GM18951 (cell line): ENCODE measurements around the gene HK1.
"Not testable (repeated sequence)": the region's sequence is repeated elsewhere in the genome, so short reads cannot be mapped to it uniquely, and the experiment has no call there.

Experiments used
- POLR2A ChIP-seq: IDR thresholded peaks from 4 replicates; pipeline ENCODE4 v1.6.1; 2011; ENCODE audit warnings: mild to moderate bottlenecking; ENCODE audit not compliant: insufficient read length, insufficient read depth; ENCODE audit errors: extremely low read depth
- in situ Hi-C: fragments of 300-500 bp; cut with MboI; formaldehyde crosslinking; loops from one replicate; pipeline ENCODE4 v1.12.0; 2022; ENCODE audit warnings: low sequenced_read_pairs, mixed read lengths, inconsistent platforms; ENCODE audit not compliant: unreplicated experiment

Gene HK1

DNA sequence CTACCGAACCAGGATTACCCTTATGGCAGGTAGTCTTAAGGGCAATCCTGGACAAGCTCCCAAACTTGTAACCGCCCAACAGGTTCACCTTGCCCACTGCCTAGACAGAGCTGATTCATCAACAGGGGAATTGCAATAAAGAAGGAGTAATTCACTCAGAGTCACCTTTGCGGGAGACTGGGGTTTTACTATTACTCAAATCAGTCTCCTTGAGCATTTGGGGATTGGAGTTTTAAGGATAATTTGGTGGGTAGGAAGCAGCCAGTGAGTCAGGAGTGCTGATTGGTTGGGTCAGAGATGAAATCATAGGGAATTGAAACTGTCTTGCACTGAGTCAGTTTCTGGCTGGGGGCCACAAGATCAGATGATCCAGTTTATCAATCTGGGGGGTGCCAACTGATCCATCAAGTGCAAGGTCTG is 25.3 kb downstream of the HK1 start:
- in situ Hi-C loops, result no loop called here
- no peak for TF ChIP-seq POLR2A

GRCh38 chr10:69306421-69306820 is 28.1 kb downstream of the HK1 start:
- no peak for TF ChIP-seq POLR2A
- in situ Hi-C loops, result no loop called here

DNA sequence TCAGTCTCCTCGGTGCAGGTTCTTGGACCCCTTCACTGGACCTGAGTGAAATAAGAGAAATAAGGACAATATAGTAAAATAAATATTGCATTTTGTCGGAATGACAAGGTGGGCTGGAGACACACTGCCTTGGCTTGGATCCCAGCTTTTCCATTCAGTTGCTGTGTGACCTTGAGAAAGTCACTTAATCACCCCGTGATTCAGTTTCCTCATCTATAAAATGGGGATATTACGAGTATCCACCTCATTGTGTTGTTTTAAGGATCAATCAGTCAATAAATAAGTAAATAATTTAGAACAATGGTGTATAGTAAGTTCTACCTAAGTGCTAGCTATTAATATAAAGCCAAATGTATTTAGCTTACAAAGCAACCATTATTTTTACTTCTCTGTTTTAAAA is 29.1 kb downstream of the HK1 start:
- no peak for TF ChIP-seq POLR2A
- in situ Hi-C loops, result no loop called here

- in situ Hi-C loops, result not testable (repeated sequence)
Measured at GRCh38 chr10:69308304-69308703, 30.0 kb downstream of the HK1 start.

- in situ Hi-C loops, result no loop called here
- TF ChIP-seq POLR2A, result no peak
Measured at GRCh38 chr10:69311309-69311708, 33.0 kb downstream of the HK1 start.

DNA sequence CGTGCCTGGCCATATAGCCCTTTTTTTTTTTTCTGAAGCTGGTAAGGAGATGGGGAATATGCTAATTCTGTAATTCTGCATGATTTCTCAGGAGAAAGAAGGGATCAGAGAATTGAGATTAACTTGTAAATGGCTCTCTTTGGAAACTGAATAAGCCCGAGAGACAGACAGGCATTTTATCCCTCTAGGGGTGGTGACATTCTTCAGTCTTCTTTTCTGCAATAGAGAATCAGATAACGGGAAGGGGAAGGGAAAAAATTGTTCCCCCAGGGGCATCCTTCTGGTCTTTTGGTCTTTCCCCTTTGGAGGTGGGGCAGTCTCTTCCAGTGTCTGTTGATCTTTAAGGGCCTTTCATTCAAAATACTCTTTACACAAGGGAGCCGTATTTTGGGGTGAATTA is 34.2 kb downstream of the HK1 start:
- in situ Hi-C loops, result no loop called here
- no peak for TF ChIP-seq POLR2A

DNA sequence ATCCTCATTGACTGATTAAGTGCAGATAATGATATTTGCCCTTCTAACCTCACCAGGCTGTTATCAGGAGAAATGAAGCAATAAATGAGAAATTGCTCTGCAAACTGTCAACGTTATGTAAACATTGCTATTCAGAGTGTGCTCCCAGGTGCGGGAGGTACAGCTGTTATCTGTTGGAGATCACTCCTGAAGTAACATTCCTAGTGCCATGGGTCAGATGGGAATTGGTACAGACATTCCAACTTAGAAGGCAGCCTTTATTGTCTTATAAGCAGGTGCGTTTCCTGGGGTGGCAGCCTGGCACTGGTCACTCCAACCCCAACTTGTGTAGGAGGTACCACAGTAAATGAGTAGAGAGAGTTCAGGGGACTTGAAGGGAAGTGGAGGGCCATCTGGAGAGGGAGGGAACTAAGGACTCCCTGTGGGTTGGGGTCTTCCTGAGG is 36.8 kb downstream of the HK1 start:
- no peak for TF ChIP-seq POLR2A

GRCh38 chr10:69315610-69316312 is 37.5 kb downstream of the HK1 start:
- in situ Hi-C loops, result no loop called here
- TF ChIP-seq POLR2A, result no peak

More for the DNA sequence above, 36.8 kb downstream of the HK1 start:
- in situ Hi-C loops, result no loop called here

- no peak for TF ChIP-seq POLR2A
- in situ Hi-C loops, result no loop called here
Measured at GRCh38 chr10:69316313-69317059, 38.2 kb downstream of the HK1 start.

DNA sequence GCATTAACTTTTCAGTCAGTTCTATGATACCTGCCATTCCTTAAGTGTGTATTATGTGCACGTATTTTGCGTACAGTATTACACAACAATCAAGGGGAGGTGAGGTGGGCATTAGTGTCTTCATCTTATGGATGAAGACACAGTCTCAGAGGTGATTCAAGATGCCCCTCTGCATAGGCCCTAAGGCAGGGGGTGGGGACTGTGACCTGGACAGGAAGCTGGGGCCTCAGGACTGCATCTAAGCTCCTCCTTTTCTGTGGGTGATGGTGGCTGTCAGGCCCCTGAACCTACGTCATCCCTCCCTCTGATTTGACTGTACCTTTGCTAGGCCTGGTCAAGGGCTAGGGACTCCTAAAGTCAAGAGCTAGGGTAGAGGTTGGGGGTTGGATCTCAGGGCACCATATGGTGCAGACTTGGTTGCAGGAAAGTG is 38.9 kb downstream of the HK1 start:
- in situ Hi-C loops, result no loop called here
- peak; percentile 24 for TF ChIP-seq POLR2A

- in situ Hi-C loops, result no loop called here
- no peak for TF ChIP-seq POLR2A
Measured at GRCh38 chr10:69317626-69318105, 39.4 kb downstream of the HK1 start.

DNA sequence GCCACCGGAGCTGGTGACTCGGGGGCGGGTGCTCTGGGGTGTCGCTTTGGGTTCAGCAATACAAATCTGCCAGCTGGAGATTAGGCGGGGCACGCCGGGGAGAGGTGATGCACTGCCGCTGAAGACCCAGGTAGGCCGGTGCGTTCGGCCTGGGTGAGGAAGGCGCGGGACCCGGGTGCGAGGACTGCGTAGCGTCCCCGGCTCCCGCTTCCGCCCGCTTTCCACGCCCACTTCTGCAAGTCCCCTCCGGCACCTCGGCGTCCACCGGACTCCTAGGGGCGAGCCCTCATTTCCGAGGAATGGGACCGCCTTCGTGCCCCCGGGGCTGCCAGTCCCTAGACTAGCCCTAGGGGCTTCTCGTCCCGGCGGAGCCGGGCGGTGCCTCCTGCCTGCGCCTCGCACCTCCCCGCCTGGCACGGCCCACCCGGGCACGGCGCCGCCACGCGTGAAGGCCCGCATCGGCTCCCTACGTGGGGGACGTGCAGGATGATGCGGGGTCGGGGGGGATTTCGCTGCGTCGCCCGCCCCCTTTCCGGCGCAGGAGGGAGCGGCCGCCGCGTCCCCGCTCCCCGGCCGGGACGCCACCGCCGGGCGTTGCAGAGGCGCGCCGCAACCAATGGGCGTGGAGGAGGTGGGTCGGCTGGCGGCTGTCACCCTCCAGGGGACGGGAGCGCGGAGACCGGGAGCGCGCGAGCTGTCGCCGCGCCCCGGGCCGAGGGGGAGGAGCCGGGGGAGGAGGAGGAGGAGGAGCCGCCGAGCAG is 40.0 kb downstream of the HK1 start:
- in situ Hi-C loops, result no loop called here
- TF ChIP-seq POLR2A, result peak; percentile 70
